NT2/D1 (cell line): ENCODE measurements around the gene LRRC2.
"Not testable (repeated sequence)": the region's sequence is repeated elsewhere in the genome, so short reads cannot be mapped to it uniquely, and the experiment has no call there.

Experiments
- DNase-seq: peaks from one replicate; pipeline ENCODE4 v3.0.0-alpha.2; 2011; ENCODE audit warnings: low read depth, low spot score
- H3K27me3 ChIP-seq: 2 replicates; pipeline ENCODE4 v1.6.0; 2011; ENCODE audit warnings: mild to moderate bottlenecking; ENCODE audit not compliant: insufficient read length, insufficient read depth
- H3K36me3 ChIP-seq: 2 replicates; pipeline ENCODE4 v1.6.1; 2011; ENCODE audit warnings: mild to moderate bottlenecking, low read length, mixed read lengths; ENCODE audit not compliant: insufficient read depth, insufficient read length
- H3K4me1 ChIP-seq: 2 replicates; pipeline ENCODE4 v1.5.1; 2011; ENCODE audit not compliant: insufficient read depth, insufficient read length
- H3K4me3 ChIP-seq: 2 replicates; pipeline ENCODE4 v1.5.1; 2011; ENCODE audit warnings: low read depth; ENCODE audit not compliant: insufficient read length
- H3K9ac ChIP-seq: 2 replicates; pipeline ENCODE4 v1.6.0; 2011; ENCODE audit warnings: low read depth; ENCODE audit not compliant: insufficient read length
- H3K9me3 ChIP-seq: 2 replicates; pipeline ENCODE4 v1.5.1; 2011; ENCODE audit warnings: mild to moderate bottlenecking, low read length; ENCODE audit not compliant: insufficient read depth
- SUZ12 ChIP-seq: IDR thresholded peaks from 2 replicates; pipeline ENCODE4 v1.6.1; 2011; ENCODE audit not compliant: insufficient read length, insufficient read depth; ENCODE audit errors: extremely low read depth
- YY1 ChIP-seq: IDR thresholded peaks from 2 replicates; pipeline ENCODE4 v1.6.1; 2011; ENCODE audit not compliant: insufficient read length, insufficient read depth
- ZNF274 ChIP-seq: IDR thresholded peaks from 2 replicates; pipeline ENCODE4 v1.6.1; 2011; ENCODE audit warnings: mild to moderate bottlenecking, low read depth, low read length

LRRC2 gene

DNA sequence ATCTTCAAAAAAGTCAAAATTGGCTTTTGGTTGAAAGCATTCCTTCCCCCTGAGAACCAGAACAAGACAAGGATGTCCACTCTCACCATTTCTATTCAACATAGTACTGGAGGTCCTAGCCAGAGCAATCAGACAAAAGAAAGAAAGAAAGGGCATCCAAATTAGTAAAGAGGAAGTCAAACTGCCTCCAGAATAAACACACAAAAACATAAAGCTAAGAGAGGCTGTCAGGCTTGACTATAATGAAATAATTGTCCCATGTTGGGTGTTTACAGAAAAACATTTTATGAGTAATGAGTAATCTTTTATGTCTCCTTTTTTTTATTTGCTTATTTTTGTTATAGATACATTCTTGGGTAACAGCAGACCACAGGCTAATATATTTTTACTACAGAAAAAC is 27.9 kb upstream of the LRRC2 start:
- DNase-seq: no peak
- H3K9ac ChIP-seq: no peak overlapping the region
- no peak for TF ChIP-seq YY1
- no peak for TF ChIP-seq SUZ12
- no peak for TF ChIP-seq ZNF274
- H3K27me3 ChIP-seq: no peaks in the 10 kb centered on the region
- H3K4me1 ChIP-seq: peaks cover 1% of the 10 kb centered on the region
- H3K9me3 ChIP-seq: peaks cover 3% of the 10 kb centered on the region; the same call in 1 of the 2 replicates
- H3K36me3 ChIP-seq: no peaks in the 10 kb centered on the region
- no peak overlapping the region for H3K4me3 ChIP-seq

GRCh38 chr3:46593274-46593862 is 27.3 kb upstream of the LRRC2 start:
- TF ChIP-seq SUZ12: no peak
- TF ChIP-seq YY1: no peak
- TF ChIP-seq ZNF274: no peak
- H3K9me3 ChIP-seq: peaks cover 3% of the 10 kb centered on the region; the same call in 1 of the 2 replicates
- no peak overlapping the region for H3K4me3 ChIP-seq
- no peak overlapping the region for H3K9ac ChIP-seq
- DNase-seq: no peak
- no peaks in the 10 kb centered on the region for H3K36me3 ChIP-seq
- H3K4me1 ChIP-seq: no peaks in the 10 kb centered on the region
- no peaks in the 10 kb centered on the region for H3K27me3 ChIP-seq

DNA sequence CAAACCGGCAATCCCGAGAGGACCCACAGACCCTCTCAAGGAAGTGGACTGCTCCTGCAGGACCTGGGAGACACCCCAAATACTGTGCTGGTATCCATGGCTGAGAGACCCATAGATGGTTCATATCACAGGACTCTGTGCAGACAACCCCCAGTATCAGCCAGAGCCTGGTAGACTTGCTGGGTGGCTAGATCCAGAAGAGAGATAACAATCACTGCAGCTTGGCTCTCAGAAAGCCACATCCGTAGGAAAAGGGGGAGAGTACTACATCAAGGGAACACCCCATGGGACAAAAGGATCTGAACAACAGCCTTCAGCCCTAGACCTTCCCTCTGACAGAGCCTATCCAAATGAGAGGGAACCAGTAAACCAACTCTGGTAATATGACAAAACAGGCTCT is 21.2 kb upstream of the LRRC2 start:
- not testable (repeated sequence) for DNase-seq, H3K4me3 ChIP-seq, H3K4me1 ChIP-seq, H3K9ac ChIP-seq, H3K27me3 ChIP-seq, H3K9me3 ChIP-seq
- peaks cover 21% of the 10 kb centered on the region for H3K36me3 ChIP-seq

GRCh38 chr3:46586738-46587246 is 20.7 kb upstream of the LRRC2 start:
- peaks cover 21% of the 10 kb centered on the region for H3K36me3 ChIP-seq
- peaks cover 9% of the 10 kb centered on the region; the same call in 1 of the 2 replicates for H3K9me3 ChIP-seq
- H3K4me3 ChIP-seq: no peak overlapping the region
- no peaks in the 10 kb centered on the region for H3K27me3 ChIP-seq
- DNase-seq: no peak
- TF ChIP-seq YY1: no peak
- no peak for TF ChIP-seq SUZ12
- TF ChIP-seq ZNF274: no peak
- no peaks in the 10 kb centered on the region for H3K4me1 ChIP-seq
- no peak overlapping the region for H3K9ac ChIP-seq

- Histone ChIP-seq H3K36me3 (peaks cover 22% of the 10 kb centered on the region), H3K27me3 (no peaks in the 10 kb centered on the region), H3K4me1 (no peaks in the 10 kb centered on the region), H3K4me3 (no peak overlapping the region), H3K9me3 (peaks cover 6% of the 10 kb centered on the region; the same call in 1 of the 2 replicates), H3K9ac (no peak overlapping the region)
- no peak for TF ChIP-seq YY1
- TF ChIP-seq SUZ12: no peak
- DNase-seq: no peak
Observed at GRCh38 chr3:46585799-46586693, 19.9 kb upstream of the LRRC2 start.

DNA sequence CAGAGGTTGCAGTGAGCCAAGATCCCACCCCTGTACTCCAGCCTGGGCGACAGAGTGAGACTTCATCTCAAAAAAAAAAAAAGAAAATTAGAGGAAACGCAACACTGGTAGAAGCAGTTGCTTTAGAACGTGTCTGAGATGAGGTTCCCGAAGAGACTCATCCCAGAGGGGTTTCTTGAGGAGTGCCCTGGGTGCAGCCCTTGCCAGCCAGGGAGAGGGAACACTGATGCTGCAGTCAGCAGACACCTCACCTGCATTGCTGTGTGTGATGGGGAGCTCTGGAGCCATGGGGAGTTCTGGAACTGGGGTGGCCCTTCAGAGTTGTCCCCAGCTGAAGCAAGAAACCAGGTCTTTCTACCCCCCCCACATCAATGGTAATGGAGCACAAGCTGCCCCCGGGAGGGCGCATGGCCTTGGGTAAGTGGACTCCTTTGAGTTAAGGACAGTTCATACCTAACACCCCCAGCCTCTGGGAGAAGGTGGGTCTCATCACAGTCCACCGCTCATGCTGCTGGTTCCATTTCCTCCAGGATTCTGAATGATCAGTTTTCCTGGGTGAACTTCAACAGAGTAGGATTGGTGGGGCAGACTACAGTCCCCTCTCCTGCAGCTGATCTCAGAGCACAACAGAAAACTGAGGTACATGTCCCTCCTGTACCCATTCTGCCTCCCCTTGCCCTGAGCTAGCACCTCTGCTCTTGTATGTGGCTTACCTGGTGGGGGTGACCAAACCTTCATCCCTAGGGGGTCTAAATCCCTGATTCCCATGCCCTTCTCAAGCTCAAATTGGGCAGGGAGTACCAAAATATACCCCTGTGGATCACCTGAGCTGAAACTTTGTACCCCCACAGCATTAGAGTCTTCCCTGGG is 18.7 kb upstream of the LRRC2 start:
- no peaks in the 10 kb centered on the region for H3K27me3 ChIP-seq
- H3K36me3 ChIP-seq: peaks cover 32% of the 10 kb centered on the region
- no peak for DNase-seq
- no peaks in the 10 kb centered on the region for H3K4me1 ChIP-seq
- TF ChIP-seq ZNF274 (no peak), SUZ12 (no peak), YY1 (no peak)
- H3K9me3 ChIP-seq: peaks cover 6% of the 10 kb centered on the region; the same call in 1 of the 2 replicates
- H3K4me3 ChIP-seq: no peak overlapping the region
- no peak overlapping the region for H3K9ac ChIP-seq
